ENCODE results near the gene PRKAG3. TPM values are rescaled to one million over a fixed set of nuclear protein-coding genes. Genes with fewer than 3 reads are reported as not detected.

The PRKAG3 gene
- total RNA-seq, 2 donors from 2014 or later, result 0.19 TPM; not detected in 1

DNA sequence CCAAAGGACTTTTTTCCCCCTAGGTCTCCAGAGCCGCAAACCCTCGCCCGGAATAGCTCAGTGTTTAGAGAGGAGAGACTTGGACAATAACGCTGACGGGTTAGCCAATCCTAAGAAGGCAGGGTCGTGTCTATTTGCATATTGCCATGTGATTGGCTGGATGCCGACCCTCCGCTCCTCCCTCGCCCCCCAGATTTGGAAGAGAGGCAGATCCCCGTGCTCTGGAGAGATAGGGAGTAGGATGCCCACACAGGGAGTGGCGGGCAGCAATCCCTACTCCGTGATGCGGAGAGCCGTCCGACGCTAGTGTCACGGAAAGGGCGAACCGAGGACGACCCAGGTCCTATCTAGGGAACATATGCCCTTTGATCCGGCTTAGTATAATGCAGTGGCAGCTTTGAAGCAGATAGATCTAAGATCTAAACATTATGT is 29.4 kb upstream of the PRKAG3 start:
- Histone ChIP-seq H3K27ac (peak overlapping the region in 1 of 2 donors; percentile 6), H3K36me3 (no peaks in the 10 kb centered on the region), H3K9me3 (no peaks in the 10 kb centered on the region), H3K4me3 (peak overlapping the region in 1 of 2 donors; percentile 48), H3K27me3 (peaks cover 9 to 12% of the 10 kb centered on the region in 2 donors), H3K4me1 (peaks cover 0 to 21% of the 10 kb centered on the region in 2 donors)
- no peak for DNase-seq (ENCODE audit: low spot score)
- TF ChIP-seq, protein P1, sequence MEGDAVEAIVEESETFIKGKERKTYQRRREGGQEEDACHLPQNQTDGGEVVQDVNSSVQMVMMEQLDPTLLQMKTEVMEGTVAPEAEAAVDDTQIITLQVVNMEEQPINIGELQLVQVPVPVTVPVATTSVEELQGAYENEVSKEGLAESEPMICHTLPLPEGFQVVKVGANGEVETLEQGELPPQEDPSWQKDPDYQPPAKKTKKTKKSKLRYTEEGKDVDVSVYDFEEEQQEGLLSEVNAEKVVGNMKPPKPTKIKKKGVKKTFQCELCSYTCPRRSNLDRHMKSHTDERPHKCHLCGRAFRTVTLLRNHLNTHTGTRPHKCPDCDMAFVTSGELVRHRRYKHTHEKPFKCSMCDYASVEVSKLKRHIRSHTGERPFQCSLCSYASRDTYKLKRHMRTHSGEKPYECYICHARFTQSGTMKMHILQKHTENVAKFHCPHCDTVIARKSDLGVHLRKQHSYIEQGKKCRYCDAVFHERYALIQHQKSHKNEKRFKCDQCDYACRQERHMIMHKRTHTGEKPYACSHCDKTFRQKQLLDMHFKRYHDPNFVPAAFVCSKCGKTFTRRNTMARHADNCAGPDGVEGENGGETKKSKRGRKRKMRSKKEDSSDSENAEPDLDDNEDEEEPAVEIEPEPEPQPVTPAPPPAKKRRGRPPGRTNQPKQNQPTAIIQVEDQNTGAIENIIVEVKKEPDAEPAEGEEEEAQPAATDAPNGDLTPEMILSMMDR (IDR thresholded peaks at IDR 0.05), result no peak

DNA sequence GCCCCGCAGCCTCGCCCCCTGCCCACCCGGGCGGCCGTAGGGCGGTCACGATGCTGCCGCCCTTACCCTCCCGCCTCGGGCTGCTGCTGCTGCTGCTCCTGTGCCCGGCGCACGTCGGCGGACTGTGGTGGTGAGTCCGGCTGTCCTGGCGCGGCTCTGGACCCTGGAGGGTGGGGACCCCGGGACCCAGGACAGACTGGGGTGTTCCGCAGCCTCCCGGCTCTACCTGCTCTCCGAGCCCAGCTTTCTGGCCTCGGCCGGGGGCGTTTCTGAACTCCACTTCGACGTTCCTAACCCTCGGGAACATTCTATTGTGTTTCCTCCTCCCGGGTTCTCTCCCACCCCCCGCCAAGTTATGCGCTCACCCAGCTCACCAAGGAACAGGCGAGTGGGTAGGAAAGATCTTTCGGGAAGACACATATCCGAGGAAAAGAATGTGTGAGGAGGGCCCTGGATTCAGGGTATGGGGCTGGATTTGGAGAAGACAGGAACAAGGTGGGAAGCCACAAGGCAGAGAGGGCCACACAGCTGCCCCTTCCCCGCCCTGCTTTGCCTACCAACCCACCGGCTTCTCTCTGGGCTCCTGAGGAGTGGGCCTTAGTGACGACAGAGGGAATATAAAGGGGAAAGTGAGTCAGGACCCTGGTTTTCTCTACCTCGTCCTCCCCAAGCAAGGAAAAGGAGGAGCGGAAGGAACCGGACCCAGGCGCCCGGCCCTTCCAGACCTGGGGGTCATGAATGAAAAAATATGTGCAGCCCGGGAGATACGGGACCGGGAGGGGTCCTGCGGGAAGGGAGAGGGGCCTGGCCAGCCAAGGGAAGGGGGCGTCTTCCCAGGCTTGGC is 28.6 kb upstream of the PRKAG3 start:
- H3K27ac ChIP-seq, result peak overlapping the region; percentile 6 to 12
- H3K27me3 ChIP-seq, result peaks cover 9 to 12% of the 10 kb centered on the region in 2 donors
- DNase-seq (ENCODE audit: low spot score), result no peak
- TF ChIP-seq, protein P1 (IDR thresholded peaks at IDR 0.05), result no peak
- H3K9me3 ChIP-seq, result no peaks in the 10 kb centered on the region
- no peaks in the 10 kb centered on the region for H3K36me3 ChIP-seq
- peak overlapping the region; percentile 23 to 48 for H3K4me3 ChIP-seq
- peaks cover 0 to 21% of the 10 kb centered on the region in 2 donors for H3K4me1 ChIP-seq

- no peaks in the 10 kb centered on the region for H3K9me3 ChIP-seq
- peaks cover 0 to 21% of the 10 kb centered on the region in 2 donors for H3K4me1 ChIP-seq
- H3K27me3 ChIP-seq, result peaks cover 9 to 12% of the 10 kb centered on the region in 2 donors
- no peak for DNase-seq (ENCODE audit: low spot score)
- peak within 1 kb of the TSS; percentile 6 to 12 for H3K27ac ChIP-seq
- TF ChIP-seq, protein P1 (IDR thresholded peaks at IDR 0.05), result no peak
- H3K4me3 ChIP-seq, result peak within 1 kb of the TSS; percentile 23 to 48
- H3K36me3 ChIP-seq, result no peaks in the 10 kb centered on the region
Observed at GRCh38 chr2:218859556-218859987, 28.0 kb upstream of the PRKAG3 start, which contains the start of gene WNT6. Gene WNT6, plus strand, starts transcription at chr2:218859805. Its CDS starts 233 bp downstream, at chr2:218860038.

DNA sequence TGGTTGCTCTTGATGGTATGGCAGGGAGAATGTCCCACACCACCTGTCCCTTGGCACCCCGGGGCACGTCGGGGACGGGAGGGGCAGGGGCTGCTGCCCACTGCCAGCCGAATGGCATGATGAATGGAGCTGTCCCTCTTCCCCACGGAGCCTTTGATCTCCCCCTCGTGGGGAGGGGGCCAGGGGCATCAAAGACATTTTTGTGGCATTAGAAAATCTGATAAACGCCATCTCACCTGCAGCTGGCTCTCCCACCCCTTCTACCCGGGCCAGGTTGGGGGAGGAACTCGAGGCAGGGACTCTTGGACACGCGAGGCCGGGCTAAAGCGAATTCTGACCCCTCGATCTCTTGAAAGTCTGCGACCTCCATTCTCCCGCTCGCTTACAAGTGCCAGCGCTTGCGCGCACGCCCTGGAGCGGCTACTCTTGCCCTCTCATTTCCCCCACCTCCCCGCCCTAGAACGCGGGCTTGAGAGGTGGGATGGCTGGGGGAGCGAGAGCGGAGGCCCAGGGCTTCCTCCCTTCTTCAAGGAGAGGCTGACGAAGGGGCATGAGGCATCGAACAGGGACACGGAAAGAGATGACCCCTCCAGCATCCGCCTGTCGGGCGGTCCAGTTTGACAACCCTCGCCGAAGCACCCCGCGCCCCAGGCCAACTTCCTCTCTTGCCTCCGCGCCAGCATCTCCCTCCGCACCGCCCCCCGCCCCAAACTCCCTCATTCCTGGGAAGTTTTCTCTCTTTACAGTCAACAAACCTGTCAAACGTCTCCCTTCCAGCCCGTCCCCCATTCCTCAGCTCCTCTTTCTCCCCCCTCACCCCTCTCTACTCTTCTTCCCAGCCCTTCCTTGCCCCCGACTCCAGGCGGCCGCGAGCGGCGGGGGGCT is 27.3 kb upstream of the PRKAG3 start:
- peak overlapping the region; percentile 23 to 48 for H3K4me3 ChIP-seq
- H3K4me1 ChIP-seq, result peaks cover 0 to 21% of the 10 kb centered on the region in 2 donors
- TF ChIP-seq, protein P1 (IDR thresholded peaks at IDR 0.05), result no peak
- DNase-seq (ENCODE audit: low spot score), result no peak
- H3K9me3 ChIP-seq, result no peaks in the 10 kb centered on the region
- H3K27ac ChIP-seq, result no peak overlapping the region
- H3K27me3 ChIP-seq, result peaks cover 9 to 12% of the 10 kb centered on the region in 2 donors
- no peaks in the 10 kb centered on the region for H3K36me3 ChIP-seq

- peaks cover 12 to 13% of the 10 kb centered on the region in 2 donors for H3K27me3 ChIP-seq
Observed at GRCh38 chr2:218858138-218858445, 26.5 kb upstream of the PRKAG3 start.

More at GRCh38 chr2:218858138-218858445, 26.5 kb upstream of the PRKAG3 start:
- no peak overlapping the region for H3K27ac ChIP-seq
- H3K36me3 ChIP-seq, result no peaks in the 10 kb centered on the region
- H3K9me3 ChIP-seq, result no peaks in the 10 kb centered on the region
- no peak for DNase-seq (ENCODE audit: low spot score)
- TF ChIP-seq, protein P1 (IDR thresholded peaks at IDR 0.05), result no peak
- no peak overlapping the region for H3K4me3 ChIP-seq
- peaks cover 0 to 21% of the 10 kb centered on the region in 2 donors for H3K4me1 ChIP-seq
